Cardiac muscle cell (in vitro differentiated cells and primary cell): ENCODE measurements around the gene SELP. TPM values are rescaled to one million over a fixed set of nuclear protein-coding genes. Genes with fewer than 3 reads are reported as not detected.

Source experiments
- DNase-seq, 2 donors: peaks; one replicate each; pipeline versions ENCODE4 v3.0.0 to v3.0.0-alpha.2; 2010 to 2017; ENCODE audit warnings: low read depth in 1 of 2, low spot score in 1 of 2
- H3K27ac ChIP-seq: fragments of 200-600 bp; sonication (generic); 2 replicates; pipeline ENCODE4 v1.5.1; 2016
- H3K27me3 ChIP-seq: fragments of 200-600 bp; sonication (generic); 2 replicates; pipeline ENCODE4 v1.6.0; 2016; ENCODE audit warnings: control low read depth
- H3K36me3 ChIP-seq: fragments of 200-600 bp; sonication (generic); 2 replicates; pipeline ENCODE4 v1.5.1; 2016; ENCODE audit warnings: control low read depth
- H3K4me1 ChIP-seq: fragments of 200-600 bp; sonication (generic); 2 replicates; pipeline ENCODE4 v1.8.1; 2017; ENCODE audit warnings: low read depth, mild to moderate bottlenecking, mixed run types
- H3K4me3 ChIP-seq: fragments of 200-600 bp; sonication (generic); 2 replicates; pipeline ENCODE4 v1.5.1; 2016; ENCODE audit warnings: mild to moderate bottlenecking
- H3K9me3 ChIP-seq: fragments of 200-600 bp; sonication (generic); 2 replicates; pipeline ENCODE4 v1.5.1; 2017; ENCODE audit warnings: low read depth, mild to moderate bottlenecking, control low read depth
- CTCF ChIP-seq: IDR thresholded peaks from 2 replicates; pipeline ENCODE4 v1.5.1; 2012; ENCODE audit warnings: low read depth, mild to moderate bottlenecking, low read length
- polyA plus RNA-seq: library from polyadenylated mRNA; unstranded; fragments of >200 nt; fragmentation: Nextera tagmentation; extraction: Ambion mirVana; gene quantifications from 2 replicates; pipeline ENCODE4 v1.2.1, GENCODE V29; 2016
- total RNA-seq: library from RNA; depleted of rRNA; stranded (reverse); fragments of >200 nt; gene quantifications from 2 replicates; pipeline ENCODE4 v1.2.3, GENCODE V29; 2016

The SELP gene
- total and polyA plus RNA-seq, 2 experiments from 2014 or later: not detected

- no peak for TF ChIP-seq CTCF
These were observed 14.4 kb upstream of the SELP start for GRCh38 chr1:169644297-169644696.

GRCh38 chr1:169634877-169635276 lies 5.0 kb upstream of the SELP start:
- no peak overlapping the region for H3K27ac ChIP-seq
- H3K4me3 ChIP-seq: no peak overlapping the region
- no peaks in the 10 kb centered on the region for H3K9me3 ChIP-seq
- no peaks in the 10 kb centered on the region for H3K27me3 ChIP-seq
- DNase-seq: no peak
- no peaks in the 10 kb centered on the region for H3K36me3 ChIP-seq
- TF ChIP-seq CTCF: no peak
- no peaks in the 10 kb centered on the region for H3K4me1 ChIP-seq

More at GRCh38 chr1:169644297-169644696, 14.4 kb upstream of the SELP start:
- Histone ChIP-seq H3K27me3 (no peaks in the 10 kb centered on the region), H3K4me1 (no peaks in the 10 kb centered on the region), H3K36me3 (no peaks in the 10 kb centered on the region), H3K4me3 (no peak overlapping the region), H3K27ac (no peak overlapping the region), H3K9me3 (no peaks in the 10 kb centered on the region)
- DNase-seq: no peak

DNA sequence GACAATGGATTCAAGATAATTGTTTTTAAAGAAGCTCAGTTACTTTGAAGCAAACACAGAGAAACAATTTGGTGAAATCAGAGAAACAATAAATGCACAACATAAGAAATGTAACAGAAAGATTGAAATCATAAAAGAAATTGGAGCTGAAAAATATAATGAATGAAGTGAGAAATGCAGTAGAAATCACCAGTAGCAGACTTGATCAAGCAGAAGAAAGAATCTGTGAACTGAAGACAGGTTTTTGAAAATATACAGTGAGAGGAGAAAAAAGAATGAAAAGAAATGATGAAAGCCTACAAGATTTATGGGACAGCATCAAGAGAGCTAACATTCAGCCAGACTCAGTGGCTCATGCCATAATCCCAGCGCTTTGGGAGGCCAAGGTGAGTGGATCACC lies 4.2 kb upstream of the SELP start:
- Histone ChIP-seq H3K4me3 (no peak overlapping the region), H3K9me3 (no peaks in the 10 kb centered on the region), H3K4me1 (no peaks in the 10 kb centered on the region), H3K36me3 (no peaks in the 10 kb centered on the region), H3K27me3 (no peaks in the 10 kb centered on the region), H3K27ac (no peak overlapping the region)
- TF ChIP-seq CTCF: no peak
- no peak for DNase-seq

DNA sequence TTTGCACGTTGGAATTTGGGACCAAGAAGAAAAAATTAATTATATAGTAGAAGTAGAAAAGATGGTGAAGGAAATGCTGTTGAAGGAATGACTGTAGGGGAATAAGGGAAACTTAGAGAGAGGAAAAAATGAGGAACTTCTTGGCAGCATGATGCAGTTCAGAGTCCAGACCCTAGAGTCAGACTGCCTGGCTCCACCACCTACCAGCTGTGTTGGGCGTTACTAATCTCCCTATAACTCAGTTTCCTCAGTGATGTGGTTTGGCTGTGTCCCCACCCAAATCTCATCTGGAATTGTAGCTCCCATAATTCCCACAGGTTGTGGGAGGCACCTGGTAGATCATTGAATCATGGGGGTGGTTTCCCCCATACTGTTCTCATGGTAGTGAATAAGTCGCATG lies 1.3 kb upstream of the SELP start:
- no peak overlapping the region for H3K4me3 ChIP-seq
- H3K4me1 ChIP-seq: no peaks in the 10 kb centered on the region
- H3K27ac ChIP-seq: no peak overlapping the region

GRCh38 chr1:169624912-169625311 lies 5.0 kb downstream of the SELP start:
- no peaks in the 10 kb centered on the region for H3K27me3 ChIP-seq

More for the DNA sequence above, 1.3 kb upstream of the SELP start:
- no peaks in the 10 kb centered on the region for H3K9me3 ChIP-seq
- DNase-seq: no peak
- TF ChIP-seq CTCF: no peak
- no peaks in the 10 kb centered on the region for H3K36me3 ChIP-seq
- H3K27me3 ChIP-seq: no peaks in the 10 kb centered on the region

More at GRCh38 chr1:169624912-169625311, 5.0 kb downstream of the SELP start:
- no peaks in the 10 kb centered on the region for H3K36me3 ChIP-seq
- H3K27ac ChIP-seq: no peak overlapping the region
- no peak for TF ChIP-seq CTCF
- H3K4me3 ChIP-seq: no peak overlapping the region
- no peak for DNase-seq
- no peaks in the 10 kb centered on the region for H3K4me1 ChIP-seq
- no peaks in the 10 kb centered on the region for H3K9me3 ChIP-seq
